ENCODE measurements around the gene GLIS1. TPM values are rescaled to one million over a fixed set of nuclear protein-coding genes. Genes with fewer than 3 reads are reported as not detected.

Gene GLIS1
- total and polyA plus RNA-seq, 2 experiments from 2014 or later: 0.26 to 0.31 TPM

DNA sequence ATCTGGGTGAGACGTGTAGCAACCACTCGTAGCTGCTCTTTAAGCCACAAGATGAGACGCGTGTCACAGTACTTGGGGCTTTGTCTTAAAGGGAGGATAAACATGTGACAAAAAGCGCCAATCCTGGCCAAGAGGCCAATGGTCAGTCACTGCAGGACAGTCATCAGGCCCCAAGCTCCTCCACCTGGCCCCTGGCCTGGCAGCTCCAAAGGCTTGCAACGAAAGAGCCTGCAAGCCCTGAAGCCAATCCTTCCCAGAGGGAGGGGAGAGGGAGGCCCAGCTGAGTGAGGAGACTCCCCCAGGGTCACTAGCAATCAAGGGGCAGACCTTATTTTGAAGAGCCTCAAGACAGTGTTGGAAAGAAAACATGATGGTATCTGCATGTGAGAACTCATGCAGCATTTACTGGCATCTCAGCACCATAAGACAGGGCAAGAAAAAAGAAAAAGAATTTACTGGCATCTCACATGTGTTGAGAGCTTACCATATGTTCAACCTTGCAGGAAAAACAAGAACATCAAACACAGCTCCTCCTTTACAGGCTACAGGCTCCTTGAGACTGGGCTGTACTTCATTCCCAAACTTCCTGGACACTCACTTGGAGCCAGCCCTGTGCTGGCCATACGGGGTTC lies 11.4 kb downstream of the GLIS1 start (continued):
- TF ChIP-seq, protein P1, sequence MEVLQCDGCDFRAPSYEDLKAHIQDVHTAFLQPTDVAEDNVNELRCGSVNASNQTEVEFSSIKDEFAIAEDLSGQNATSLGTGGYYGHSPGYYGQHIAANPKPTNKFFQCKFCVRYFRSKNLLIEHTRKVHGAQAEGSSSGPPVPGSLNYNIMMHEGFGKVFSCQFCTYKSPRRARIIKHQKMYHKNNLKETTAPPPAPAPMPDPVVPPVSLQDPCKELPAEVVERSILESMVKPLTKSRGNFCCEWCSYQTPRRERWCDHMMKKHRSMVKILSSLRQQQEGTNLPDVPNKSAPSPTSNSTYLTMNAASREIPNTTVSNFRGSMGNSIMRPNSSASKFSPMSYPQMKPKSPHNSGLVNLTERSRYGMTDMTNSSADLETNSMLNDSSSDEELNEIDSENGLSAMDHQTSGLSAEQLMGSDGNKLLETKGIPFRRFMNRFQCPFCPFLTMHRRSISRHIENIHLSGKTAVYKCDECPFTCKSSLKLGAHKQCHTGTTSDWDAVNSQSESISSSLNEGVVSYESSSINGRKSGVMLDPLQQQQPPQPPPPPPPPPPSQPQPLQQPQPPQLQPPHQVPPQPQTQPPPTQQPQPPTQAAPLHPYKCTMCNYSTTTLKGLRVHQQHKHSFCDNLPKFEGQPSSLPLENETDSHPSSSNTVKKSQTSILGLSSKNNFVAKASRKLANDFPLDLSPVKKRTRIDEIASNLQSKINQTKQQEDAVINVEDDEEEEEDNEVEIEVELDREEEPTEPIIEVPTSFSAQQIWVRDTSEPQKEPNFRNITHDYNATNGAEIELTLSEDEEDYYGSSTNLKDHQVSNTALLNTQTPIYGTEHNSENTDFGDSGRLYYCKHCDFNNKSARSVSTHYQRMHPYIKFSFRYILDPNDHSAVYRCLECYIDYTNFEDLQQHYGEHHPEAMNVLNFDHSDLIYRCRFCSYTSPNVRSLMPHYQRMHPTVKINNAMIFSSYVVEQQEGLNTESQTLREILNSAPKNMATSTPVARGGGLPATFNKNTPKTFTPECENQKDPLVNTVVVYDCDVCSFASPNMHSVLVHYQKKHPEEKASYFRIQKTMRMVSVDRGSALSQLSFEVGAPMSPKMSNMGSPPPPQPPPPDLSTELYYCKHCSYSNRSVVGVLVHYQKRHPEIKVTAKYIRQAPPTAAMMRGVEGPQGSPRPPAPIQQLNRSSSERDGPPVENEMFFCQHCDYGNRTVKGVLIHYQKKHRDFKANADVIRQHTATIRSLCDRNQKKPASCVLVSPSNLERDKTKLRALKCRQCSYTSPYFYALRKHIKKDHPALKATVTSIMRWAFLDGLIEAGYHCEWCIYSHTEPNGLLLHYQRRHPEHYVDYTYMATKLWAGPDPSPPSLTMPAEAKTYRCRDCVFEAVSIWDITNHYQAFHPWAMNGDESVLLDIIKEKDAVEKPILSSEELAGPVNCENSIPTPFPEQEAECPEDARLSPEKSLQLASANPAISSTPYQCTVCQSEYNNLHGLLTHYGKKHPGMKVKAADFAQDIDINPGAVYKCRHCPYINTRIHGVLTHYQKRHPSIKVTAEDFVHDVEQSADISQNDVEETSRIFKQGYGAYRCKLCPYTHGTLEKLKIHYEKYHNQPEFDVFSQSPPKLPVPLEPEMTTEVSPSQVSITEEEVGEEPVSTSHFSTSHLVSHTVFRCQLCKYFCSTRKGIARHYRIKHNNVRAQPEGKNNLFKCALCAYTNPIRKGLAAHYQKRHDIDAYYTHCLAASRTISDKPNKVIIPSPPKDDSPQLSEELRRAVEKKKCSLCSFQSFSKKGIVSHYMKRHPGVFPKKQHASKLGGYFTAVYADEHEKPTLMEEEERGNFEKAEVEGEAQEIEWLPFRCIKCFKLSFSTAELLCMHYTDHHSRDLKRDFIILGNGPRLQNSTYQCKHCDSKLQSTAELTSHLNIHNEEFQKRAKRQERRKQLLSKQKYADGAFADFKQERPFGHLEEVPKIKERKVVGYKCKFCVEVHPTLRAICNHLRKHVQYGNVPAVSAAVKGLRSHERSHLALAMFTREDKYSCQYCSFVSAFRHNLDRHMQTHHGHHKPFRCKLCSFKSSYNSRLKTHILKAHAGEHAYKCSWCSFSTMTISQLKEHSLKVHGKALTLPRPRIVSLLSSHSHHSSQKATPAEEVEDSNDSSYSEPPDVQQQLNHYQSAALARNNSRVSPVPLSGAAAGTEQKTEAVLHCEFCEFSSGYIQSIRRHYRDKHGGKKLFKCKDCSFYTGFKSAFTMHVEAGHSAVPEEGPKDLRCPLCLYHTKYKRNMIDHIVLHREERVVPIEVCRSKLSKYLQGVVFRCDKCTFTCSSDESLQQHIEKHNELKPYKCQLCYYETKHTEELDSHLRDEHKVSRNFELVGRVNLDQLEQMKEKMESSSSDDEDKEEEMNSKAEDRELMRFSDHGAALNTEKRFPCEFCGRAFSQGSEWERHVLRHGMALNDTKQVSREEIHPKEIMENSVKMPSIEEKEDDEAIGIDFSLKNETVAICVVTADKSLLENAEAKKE (CRISPR knock-in tag; IDR thresholded peaks at IDR 0.05): no peak
- no peak for TF ChIP-seq EZH2 (IDR thresholded peaks at IDR 0.05; ENCODE audit: low read depth, unreplicated experiment)

DNA sequence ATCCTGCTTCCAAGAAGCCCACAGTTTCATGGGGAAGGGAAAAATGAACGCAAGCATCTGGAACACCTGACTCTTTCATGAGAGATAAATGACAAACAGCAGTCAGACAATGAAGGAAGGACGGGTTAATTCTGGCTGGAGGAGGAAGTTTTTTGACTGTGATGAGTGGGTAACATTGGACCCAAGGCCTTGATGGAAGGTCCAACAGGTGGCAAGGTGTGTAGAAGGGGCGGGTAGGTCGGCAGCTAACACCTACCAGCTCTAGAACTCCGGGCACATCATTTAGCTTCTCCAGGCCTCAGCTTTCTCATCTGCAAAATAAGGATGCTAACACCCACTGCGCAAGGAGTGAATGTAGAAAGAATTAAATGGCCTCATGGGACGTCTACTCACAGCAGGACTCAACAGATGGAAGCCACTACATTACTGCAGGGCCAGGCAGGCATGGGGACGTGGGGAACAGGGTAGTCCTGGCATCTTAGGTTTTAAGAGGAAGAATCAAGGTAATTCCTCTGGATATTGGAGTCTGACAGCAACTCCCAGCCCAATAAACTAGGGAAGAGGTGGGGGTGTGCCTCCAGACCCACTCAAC lies 12.9 kb downstream of the GLIS1 start:
- H3K4me2 ChIP-seq: no peak overlapping the region
- ATAC-seq (no peak), DNase-seq (ENCODE audit: low spot score) (no peak)
- Mint-ChIP-seq H3K9me3 (no peaks in the 10 kb centered on the region), H3K4me1 (peaks cover 11% of the 10 kb centered on the region; the same call in 2 of the 3 replicates), H3K36me3 (ENCODE audit: low read depth) (no peaks in the 10 kb centered on the region), H3K27ac (no peak overlapping the region), H3K27me3 (ENCODE audit: insufficient read depth, low read depth, poor library complexity) (peaks cover 6% of the 10 kb centered on the region), H3K4me3 (no peak overlapping the region)
- H3K79me2 ChIP-seq (replicated peaks; ENCODE audit: insufficient read depth): no peaks in the 10 kb centered on the region
- no peak overlapping the region for H3K27ac ChIP-seq (ENCODE audit: low read depth)
- no peaks in the 10 kb centered on the region for H3K27me3 ChIP-seq (ENCODE audit: insufficient read depth)
- no peaks in the 10 kb centered on the region for H3F3A ChIP-seq (replicated peaks; ENCODE audit: low read depth)
- no peaks in the 10 kb centered on the region for H4K20me1 ChIP-seq (replicated peaks; ENCODE audit: insufficient read depth)
- no peaks in the 10 kb centered on the region; the same call in 1 of the 2 replicates for H3K4me1 ChIP-seq (ENCODE audit: insufficient read depth)
- no peaks in the 10 kb centered on the region for H3K36me3 ChIP-seq (ENCODE audit: insufficient read depth)
- no peak overlapping the region for H2AFZ ChIP-seq
- no peaks in the 10 kb centered on the region for H3K9me2 ChIP-seq (ENCODE audit: insufficient read depth)
- H3K4me3 ChIP-seq: no peak overlapping the region
- TF ChIP-seq EZH2phosphoT487 (IDR thresholded peaks at IDR 0.05; ENCODE audit: unreplicated experiment): no peak
- no peak for TF ChIP-seq ZNF114 (CRISPR knock-in tag; IDR thresholded peaks at IDR 0.05)
- TF ChIP-seq EZH2 (IDR thresholded peaks at IDR 0.05; ENCODE audit: low read depth, unreplicated experiment): no peak
- TF ChIP-seq, protein P2, sequence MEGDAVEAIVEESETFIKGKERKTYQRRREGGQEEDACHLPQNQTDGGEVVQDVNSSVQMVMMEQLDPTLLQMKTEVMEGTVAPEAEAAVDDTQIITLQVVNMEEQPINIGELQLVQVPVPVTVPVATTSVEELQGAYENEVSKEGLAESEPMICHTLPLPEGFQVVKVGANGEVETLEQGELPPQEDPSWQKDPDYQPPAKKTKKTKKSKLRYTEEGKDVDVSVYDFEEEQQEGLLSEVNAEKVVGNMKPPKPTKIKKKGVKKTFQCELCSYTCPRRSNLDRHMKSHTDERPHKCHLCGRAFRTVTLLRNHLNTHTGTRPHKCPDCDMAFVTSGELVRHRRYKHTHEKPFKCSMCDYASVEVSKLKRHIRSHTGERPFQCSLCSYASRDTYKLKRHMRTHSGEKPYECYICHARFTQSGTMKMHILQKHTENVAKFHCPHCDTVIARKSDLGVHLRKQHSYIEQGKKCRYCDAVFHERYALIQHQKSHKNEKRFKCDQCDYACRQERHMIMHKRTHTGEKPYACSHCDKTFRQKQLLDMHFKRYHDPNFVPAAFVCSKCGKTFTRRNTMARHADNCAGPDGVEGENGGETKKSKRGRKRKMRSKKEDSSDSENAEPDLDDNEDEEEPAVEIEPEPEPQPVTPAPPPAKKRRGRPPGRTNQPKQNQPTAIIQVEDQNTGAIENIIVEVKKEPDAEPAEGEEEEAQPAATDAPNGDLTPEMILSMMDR (conservative IDR thresholded peaks at IDR 0.05; ENCODE audit: low read depth in 2 of 2): no peak
- TF ChIP-seq CREB1 (CRISPR knock-in tag; IDR thresholded peaks at IDR 0.05; ENCODE audit: low read depth): no peak
- no peak for TF ChIP-seq POLR2AphosphoS5 (IDR thresholded peaks at IDR 0.05; ENCODE audit: low read depth)
- TF ChIP-seq ZNF331 (CRISPR knock-in tag; IDR thresholded peaks at IDR 0.05; ENCODE audit: low read depth): no peak
- no peak for TF ChIP-seq JUNB (IDR thresholded peaks at IDR 0.05; ENCODE audit: unreplicated experiment)

Data from GM23338 (cell line).